SU-DHL-6 (cell line): ENCODE data around the gene NBEA.
"Not testable (repeated sequence)": the region's sequence is repeated elsewhere in the genome, so short reads cannot be mapped to it uniquely, and the experiment has no call there.

Source experiments
- EZH2phosphoT487 ChIP-seq: fragments of 200-600 bp; sonication (generic), shearing (Covaris generic); conservative IDR thresholded peaks from 2 replicates; pipeline ENCODE4 v1.6.1; 2018; ENCODE audit warnings: mild to moderate bottlenecking, antibody characterized with exemption, low read length, moderate library complexity, mixed read lengths
- TF ChIP-seq, protein P1 (sequence below): fragments of 200-600 bp; sonication (generic); IDR thresholded peaks from one replicate; pipeline ENCODE4 v1.5.1; 2017; ENCODE audit warnings: antibody characterized with exemption, mild to moderate bottlenecking, low read length, moderate library complexity; ENCODE audit not compliant: insufficient read depth, poor library complexity, severe bottlenecking

DNA sequence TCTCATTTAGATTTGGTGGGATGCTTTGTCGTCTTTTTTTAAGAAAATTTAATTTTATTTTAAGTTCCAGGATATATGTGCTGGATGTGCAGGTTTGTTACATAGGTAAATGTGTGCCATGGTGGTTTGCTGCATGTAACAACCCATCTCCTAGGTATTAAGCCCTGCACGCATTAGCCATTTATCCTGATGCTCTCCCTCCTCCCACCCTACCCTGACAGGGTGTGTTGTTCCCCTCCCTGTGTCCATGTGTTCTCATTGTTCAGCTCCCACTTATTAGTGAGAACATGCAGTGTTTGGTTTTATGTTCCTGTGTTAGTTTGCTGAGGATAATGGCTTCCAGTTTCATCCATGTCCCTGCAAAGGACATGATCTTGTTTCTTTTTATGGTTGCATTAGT, 61.7 kb downstream of the NBEA start:
- TF ChIP-seq, protein P1, sequence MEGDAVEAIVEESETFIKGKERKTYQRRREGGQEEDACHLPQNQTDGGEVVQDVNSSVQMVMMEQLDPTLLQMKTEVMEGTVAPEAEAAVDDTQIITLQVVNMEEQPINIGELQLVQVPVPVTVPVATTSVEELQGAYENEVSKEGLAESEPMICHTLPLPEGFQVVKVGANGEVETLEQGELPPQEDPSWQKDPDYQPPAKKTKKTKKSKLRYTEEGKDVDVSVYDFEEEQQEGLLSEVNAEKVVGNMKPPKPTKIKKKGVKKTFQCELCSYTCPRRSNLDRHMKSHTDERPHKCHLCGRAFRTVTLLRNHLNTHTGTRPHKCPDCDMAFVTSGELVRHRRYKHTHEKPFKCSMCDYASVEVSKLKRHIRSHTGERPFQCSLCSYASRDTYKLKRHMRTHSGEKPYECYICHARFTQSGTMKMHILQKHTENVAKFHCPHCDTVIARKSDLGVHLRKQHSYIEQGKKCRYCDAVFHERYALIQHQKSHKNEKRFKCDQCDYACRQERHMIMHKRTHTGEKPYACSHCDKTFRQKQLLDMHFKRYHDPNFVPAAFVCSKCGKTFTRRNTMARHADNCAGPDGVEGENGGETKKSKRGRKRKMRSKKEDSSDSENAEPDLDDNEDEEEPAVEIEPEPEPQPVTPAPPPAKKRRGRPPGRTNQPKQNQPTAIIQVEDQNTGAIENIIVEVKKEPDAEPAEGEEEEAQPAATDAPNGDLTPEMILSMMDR = not testable (repeated sequence)
- not testable (repeated sequence) for TF ChIP-seq EZH2phosphoT487
